ENCODE results near the gene APOL1.

DNA sequence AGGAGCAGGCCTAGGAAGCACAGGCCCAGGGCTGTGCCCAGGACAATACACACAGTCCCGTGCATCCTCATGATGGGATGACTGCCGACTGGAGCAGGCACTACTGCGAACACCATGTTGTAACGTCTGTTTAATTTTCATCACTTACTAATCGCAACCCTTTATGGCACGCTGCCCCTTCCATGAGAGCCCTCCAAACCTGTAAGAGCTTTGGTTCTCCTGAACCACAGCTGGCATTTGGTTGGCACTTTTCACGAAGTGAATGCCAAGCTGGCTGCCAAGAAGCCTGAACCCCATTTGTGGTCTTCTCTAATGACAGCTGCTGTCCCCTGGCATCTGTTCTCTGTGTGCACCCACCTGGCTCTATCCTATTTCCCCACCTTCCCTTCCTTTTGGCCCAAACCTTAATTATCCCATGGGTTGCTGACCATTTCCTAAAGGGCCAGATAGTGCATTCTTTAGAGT, 36.5 kb downstream of the APOL1 start:
- TF ChIP-seq, protein P1, sequence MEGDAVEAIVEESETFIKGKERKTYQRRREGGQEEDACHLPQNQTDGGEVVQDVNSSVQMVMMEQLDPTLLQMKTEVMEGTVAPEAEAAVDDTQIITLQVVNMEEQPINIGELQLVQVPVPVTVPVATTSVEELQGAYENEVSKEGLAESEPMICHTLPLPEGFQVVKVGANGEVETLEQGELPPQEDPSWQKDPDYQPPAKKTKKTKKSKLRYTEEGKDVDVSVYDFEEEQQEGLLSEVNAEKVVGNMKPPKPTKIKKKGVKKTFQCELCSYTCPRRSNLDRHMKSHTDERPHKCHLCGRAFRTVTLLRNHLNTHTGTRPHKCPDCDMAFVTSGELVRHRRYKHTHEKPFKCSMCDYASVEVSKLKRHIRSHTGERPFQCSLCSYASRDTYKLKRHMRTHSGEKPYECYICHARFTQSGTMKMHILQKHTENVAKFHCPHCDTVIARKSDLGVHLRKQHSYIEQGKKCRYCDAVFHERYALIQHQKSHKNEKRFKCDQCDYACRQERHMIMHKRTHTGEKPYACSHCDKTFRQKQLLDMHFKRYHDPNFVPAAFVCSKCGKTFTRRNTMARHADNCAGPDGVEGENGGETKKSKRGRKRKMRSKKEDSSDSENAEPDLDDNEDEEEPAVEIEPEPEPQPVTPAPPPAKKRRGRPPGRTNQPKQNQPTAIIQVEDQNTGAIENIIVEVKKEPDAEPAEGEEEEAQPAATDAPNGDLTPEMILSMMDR (IDR thresholded peaks at IDR 0.05) = no peak
- TF ChIP-seq ZFP36 (IDR thresholded peaks at IDR 0.05; ENCODE audit: borderline replicate concordance, partially characterized antibody) (no peak), RAD21 (conservative IDR thresholded peaks at IDR 0.05 in 1 of 2, IDR thresholded peaks at IDR 0.05 in 1 of 2) (no peak), POLR2AphosphoS2 (conservative IDR thresholded peaks at IDR 0.05; ENCODE audit: low read length) (no peak), ZC3H11A (IDR thresholded peaks at IDR 0.05) (no peak)
